Mesendoderm (in vitro differentiated cells): ENCODE measurements around the gene E2F1.

Source experiments
- DNase-seq: peaks from one replicate; pipeline ENCODE4 v3.0.0; 2013
- H2AK5ac ChIP-seq: 2 replicates; pipeline ENCODE4 v1.6.1; 2013; ENCODE audit warnings: low read length, inconsistent platforms
- H2BK120ac ChIP-seq: 2 replicates; pipeline ENCODE4 v1.6.1; 2013; ENCODE audit warnings: low read depth, mild to moderate bottlenecking, low read length, moderate library complexity, mixed read lengths
- H2BK15ac ChIP-seq: replicated peaks from 2 replicates; pipeline ENCODE4 v1.6.1; 2013; ENCODE audit warnings: low read depth, mild to moderate bottlenecking, moderate library complexity
- H2BK5ac ChIP-seq: 2 replicates; pipeline ENCODE4 v1.6.1; 2013; ENCODE audit warnings: low read length, inconsistent platforms
- H3K18ac ChIP-seq: 2 replicates; pipeline ENCODE4 v1.6.1; 2013; ENCODE audit warnings: mild to moderate bottlenecking, low read length, mixed read lengths
- H3K23ac ChIP-seq: one replicate; pipeline ENCODE4 v1.6.1; 2013; ENCODE audit warnings: low read length
- H3K27ac ChIP-seq: 2 replicates; pipeline ENCODE4 v1.5.1; 2013; ENCODE audit warnings: low read depth, mild to moderate bottlenecking, inconsistent platforms, low read length, moderate library complexity
- H3K27me3 ChIP-seq: 2 replicates; pipeline ENCODE4 v1.6.1; 2013; ENCODE audit warnings: low read length, control low read depth, mild to moderate bottlenecking, inconsistent platforms; ENCODE audit not compliant: insufficient read depth, poor library complexity
- H3K36me3 ChIP-seq: 2 replicates; pipeline ENCODE4 v1.6.1; 2013; ENCODE audit warnings: low read length, inconsistent platforms; ENCODE audit not compliant: control insufficient read depth, insufficient read depth
- H3K4ac ChIP-seq: one replicate; pipeline ENCODE4 v1.6.1; 2013; ENCODE audit warnings: low read depth, mild to moderate bottlenecking, low read length, moderate library complexity
- H3K4me1 ChIP-seq: 2 replicates; pipeline ENCODE4 v1.6.1; 2013; ENCODE audit warnings: low read depth, low read length, inconsistent platforms; ENCODE audit not compliant: control insufficient read depth
- H3K4me2 ChIP-seq: 2 replicates; pipeline ENCODE4 v1.6.1; 2013; ENCODE audit warnings: low read length
- H3K4me3 ChIP-seq: 2 replicates; pipeline ENCODE4 v1.5.1; 2013; ENCODE audit warnings: mild to moderate bottlenecking, low read length
- H3K56ac ChIP-seq: one replicate; pipeline ENCODE4 v1.6.1; 2013; ENCODE audit warnings: low read length
- H3K79me1 ChIP-seq: 2 replicates; pipeline ENCODE4 v1.6.1; 2013; ENCODE audit warnings: low read length, inconsistent platforms
- H3K79me2 ChIP-seq: 2 replicates; pipeline ENCODE4 v1.6.1; 2013; ENCODE audit warnings: mild to moderate bottlenecking, low read length; ENCODE audit not compliant: control insufficient read depth, insufficient read depth
- H3K9ac ChIP-seq: 2 replicates; pipeline ENCODE4 v1.6.1; 2013; ENCODE audit warnings: low read length, inconsistent platforms
- H4K5ac ChIP-seq: one replicate; pipeline ENCODE4 v1.6.1; 2013; ENCODE audit warnings: low read length
- H4K8ac ChIP-seq: one replicate; pipeline ENCODE4 v1.6.1; 2013; ENCODE audit warnings: low read depth, mild to moderate bottlenecking, control low read depth, low read length, moderate library complexity
- WGBS: extraction: QIAGEN DNeasy Blood & Tissue Kit; methylation state at CpG from one replicate; pipeline ENCODE4 v1.1.7; 2013; ENCODE audit warnings: low lambda C conversion rate, missing lambda C conversion rate; ENCODE audit not compliant: insufficient coverage; ENCODE audit errors: extremely low coverage; 5-methylcytosine and 5-hydroxymethylcytosine counted together

The E2F1 gene

GRCh38 chr20:33666293-33667244 lies 19.6 kb downstream of the E2F1 start, which contains the start of gene ACTL10:
ACTL10 (plus strand) TSS chr20:33666943; CDS start chr20:33667498, 555 bp downstream.
- peak within 1 kb of the TSS; percentile 66 for H3K9ac ChIP-seq
- DNase-seq = peak; percentile 95
- H3K18ac ChIP-seq = no peak within 1 kb of the TSS
- H4K8ac ChIP-seq = no peak within 1 kb of the TSS
- WGBS = no CpG with 5 or more reads among the region's 50 CpGs
- H3K4me1 ChIP-seq = peaks cover 8% of the 10 kb centered on the region
- H2BK120ac ChIP-seq = no peak within 1 kb of the TSS
- H3K56ac ChIP-seq = peak within 1 kb of the TSS; percentile 84
- H3K4me2 ChIP-seq = peak within 1 kb of the TSS; percentile 42
- H3K4ac ChIP-seq = no peak within 1 kb of the TSS
- peaks cover 5% of the 10 kb centered on the region for H3K36me3 ChIP-seq
- no peak within 1 kb of the TSS for H3K27ac ChIP-seq
- no peak within 1 kb of the TSS for H2BK5ac ChIP-seq
- no peak within 1 kb of the TSS for H3K23ac ChIP-seq
- H3K4me3 ChIP-seq = no peak within 1 kb of the TSS
- no peaks in the 10 kb centered on the region for H3K79me1 ChIP-seq
- H2BK15ac ChIP-seq = no peak within 1 kb of the TSS
- H3K79me2 ChIP-seq = no peaks in the 10 kb centered on the region
- no peak within 1 kb of the TSS for H4K5ac ChIP-seq
- H2AK5ac ChIP-seq = no peak within 1 kb of the TSS
- H3K27me3 ChIP-seq = no peaks in the 10 kb centered on the region

DNA sequence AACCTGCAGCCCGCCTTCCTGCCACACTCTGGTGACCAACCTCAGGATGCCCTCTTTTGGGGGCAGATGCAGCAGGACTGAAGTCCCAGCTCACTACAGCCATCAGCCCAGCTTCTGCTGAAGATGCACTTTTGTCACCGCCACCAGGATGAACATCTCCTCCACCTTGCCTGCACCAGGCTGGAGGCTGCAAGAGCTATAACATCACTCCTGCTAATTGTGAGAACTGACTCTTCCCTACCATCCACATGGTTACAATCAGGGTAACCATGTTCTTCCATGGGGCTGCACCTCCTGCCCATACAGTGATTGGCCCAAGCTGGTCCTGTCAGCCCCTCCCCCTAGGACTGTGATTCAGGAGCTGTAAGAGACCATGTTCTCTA lies 21.4 kb downstream of the E2F1 start:
- H3K79me1 ChIP-seq = no peaks in the 10 kb centered on the region
- DNase-seq = no peak
- no peak overlapping the region for H3K23ac ChIP-seq
- H3K56ac ChIP-seq = no peak overlapping the region
- no peak overlapping the region for H2BK15ac ChIP-seq
- H3K79me2 ChIP-seq = no peaks in the 10 kb centered on the region
- no peak overlapping the region for H3K18ac ChIP-seq
- no peak overlapping the region for H3K27ac ChIP-seq
- no peak overlapping the region for H2BK120ac ChIP-seq
- no peaks in the 10 kb centered on the region for H3K27me3 ChIP-seq
- H3K9ac ChIP-seq = no peak overlapping the region
- H4K5ac ChIP-seq = no peak overlapping the region
- H2BK5ac ChIP-seq = no peak overlapping the region
- no peak overlapping the region for H3K4me2 ChIP-seq
- H2AK5ac ChIP-seq = peak overlapping the region; percentile 11
- H3K4me3 ChIP-seq = no peak overlapping the region
- no CpG with 5 or more reads among the region's 2 CpGs for WGBS
- no peak overlapping the region for H4K8ac ChIP-seq
- H3K4me1 ChIP-seq = peaks cover 8% of the 10 kb centered on the region
- H3K36me3 ChIP-seq = peaks cover 3% of the 10 kb centered on the region
- H3K4ac ChIP-seq = no peak overlapping the region

GRCh38 chr20:33664085-33664761 lies 22.0 kb downstream of the E2F1 start:
- peak overlapping the region; percentile 54 for H2BK5ac ChIP-seq
- peak overlapping the region; percentile 41 for H3K18ac ChIP-seq
- H2AK5ac ChIP-seq = peak overlapping the region; percentile 17
- H3K79me1 ChIP-seq = no peaks in the 10 kb centered on the region
- peak; percentile 37 for DNase-seq
- peak overlapping the region; percentile 10 for H4K5ac ChIP-seq
- peak overlapping the region; percentile 10 for H3K4me3 ChIP-seq
- H3K27ac ChIP-seq = peak overlapping the region; percentile 71
- peak overlapping the region; percentile 98 for H3K56ac ChIP-seq
- no CpG with 5 or more reads among the region's 9 CpGs for WGBS
- peaks cover 8% of the 10 kb centered on the region for H3K4me1 ChIP-seq
- H3K36me3 ChIP-seq = peaks cover 3% of the 10 kb centered on the region
- peak overlapping the region; percentile 94 for H3K9ac ChIP-seq
- H2BK15ac ChIP-seq = no peak overlapping the region
- H3K27me3 ChIP-seq = no peaks in the 10 kb centered on the region
- no peaks in the 10 kb centered on the region for H3K79me2 ChIP-seq
- peak overlapping the region; percentile 18 for H3K4ac ChIP-seq
- no peak overlapping the region for H4K8ac ChIP-seq
- H3K4me2 ChIP-seq = peak overlapping the region; percentile 45
- H2BK120ac ChIP-seq = no peak overlapping the region
- peak overlapping the region; percentile 98 for H3K23ac ChIP-seq

DNA sequence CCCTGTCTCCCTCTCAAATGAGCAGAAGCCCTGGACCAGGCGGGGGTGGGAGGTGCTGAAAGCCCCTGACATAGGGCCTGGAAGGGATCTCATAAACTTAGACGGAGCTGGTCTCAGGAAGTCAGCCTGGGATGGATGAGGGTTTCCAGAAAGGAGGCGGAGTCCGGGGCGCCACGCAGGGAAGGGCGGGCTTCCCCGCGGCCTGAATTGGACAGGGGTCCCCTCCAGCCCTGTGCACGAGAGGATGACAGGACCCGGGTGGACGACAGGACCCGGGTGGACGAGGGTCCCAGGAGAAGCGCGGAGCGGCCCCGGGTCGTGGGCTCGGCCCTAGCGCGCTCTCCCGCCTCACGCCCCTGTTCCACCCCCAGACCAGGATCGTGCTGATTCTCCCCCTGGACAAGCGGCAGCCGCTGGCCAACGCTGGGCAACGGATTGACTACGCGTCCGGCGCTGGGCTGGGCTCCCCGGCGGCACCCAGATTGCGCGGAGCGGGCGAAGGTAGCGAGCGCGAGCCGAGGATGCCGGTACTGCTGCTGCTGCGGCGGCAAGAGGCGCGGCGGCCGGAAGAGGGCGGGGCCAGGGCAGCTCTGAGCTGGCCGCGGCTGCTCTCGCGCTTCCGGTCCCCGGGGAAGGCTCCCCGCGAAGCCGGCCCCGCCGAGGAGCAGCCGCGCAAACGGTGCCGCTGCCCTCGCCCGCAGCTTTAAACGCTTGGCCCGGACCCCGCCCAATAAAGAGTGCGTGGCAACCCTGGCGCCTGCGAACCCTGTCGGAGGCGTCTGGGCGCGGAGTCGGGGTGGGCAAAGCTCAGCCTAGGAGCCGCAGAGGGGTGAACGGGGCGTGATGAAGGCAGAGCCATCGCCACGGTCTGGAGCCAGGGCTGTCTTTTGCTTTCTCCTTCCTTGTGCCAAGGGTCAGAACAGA lies 22.8 kb downstream of the E2F1 start:
- H3K23ac ChIP-seq = peak overlapping the region; percentile 98
- H4K8ac ChIP-seq = no peak overlapping the region
- H4K5ac ChIP-seq = peak overlapping the region; percentile 10
- H2AK5ac ChIP-seq = no peak overlapping the region
- peak overlapping the region; percentile 70 for H3K4me2 ChIP-seq
- H3K4ac ChIP-seq = peak overlapping the region; percentile 83
- DNase-seq = peak; percentile 81
- H3K79me1 ChIP-seq = no peaks in the 10 kb centered on the region
- H3K56ac ChIP-seq = peak overlapping the region; percentile 98
- H3K79me2 ChIP-seq = no peaks in the 10 kb centered on the region
- H3K36me3 ChIP-seq = peaks cover 2% of the 10 kb centered on the region
- peaks cover 8% of the 10 kb centered on the region for H3K4me1 ChIP-seq
- no peak overlapping the region for H2BK120ac ChIP-seq
- H3K27ac ChIP-seq = peak overlapping the region; percentile 71
- H3K18ac ChIP-seq = peak overlapping the region; percentile 51
- peak overlapping the region; percentile 54 for H2BK5ac ChIP-seq
- H3K4me3 ChIP-seq = peak overlapping the region; percentile 63
- no peak overlapping the region for H2BK15ac ChIP-seq
- WGBS = no CpG with 5 or more reads among the region's 84 CpGs
- H3K27me3 ChIP-seq = no peaks in the 10 kb centered on the region
- peak overlapping the region; percentile 94 for H3K9ac ChIP-seq

DNA sequence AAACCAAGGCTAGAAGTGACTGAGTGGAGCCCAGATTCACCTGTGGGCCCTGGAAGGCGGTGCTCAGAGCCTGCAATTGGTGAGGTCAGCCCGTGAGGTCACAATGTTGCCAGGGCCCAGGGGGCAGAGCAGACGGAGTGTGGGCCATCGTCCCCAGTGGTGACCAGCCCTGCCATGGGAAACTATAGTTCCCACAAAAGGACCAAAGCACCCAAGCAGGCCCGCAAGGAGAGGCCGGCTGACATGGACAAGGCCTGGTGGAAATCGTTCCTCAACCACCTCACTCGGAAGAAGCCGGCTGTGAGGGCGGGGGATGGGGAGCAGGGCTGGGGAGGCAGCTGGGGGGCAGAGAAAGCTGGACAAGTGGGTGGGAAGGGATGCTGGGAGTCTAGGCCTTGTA lies 24.0 kb downstream of the E2F1 start, which contains the start of gene C20orf144:
Gene C20orf144, plus strand, starts transcription at position 156 of the 400 bp plus-strand sequence. Its CDS starts 19 bp downstream, at position 175.
- peak within 1 kb of the TSS; percentile 51 for H3K18ac ChIP-seq
- no peak within 1 kb of the TSS for H2BK5ac ChIP-seq
- no peaks in the 10 kb centered on the region for H3K27me3 ChIP-seq
- H2AK5ac ChIP-seq = no peak within 1 kb of the TSS
- H2BK120ac ChIP-seq = no peak within 1 kb of the TSS
- H3K56ac ChIP-seq = peak within 1 kb of the TSS; percentile 98
- H3K4me2 ChIP-seq = peak within 1 kb of the TSS; percentile 70
- H3K9ac ChIP-seq = peak within 1 kb of the TSS; percentile 94
- no peak within 1 kb of the TSS for H4K8ac ChIP-seq
- peaks cover 8% of the 10 kb centered on the region for H3K4me1 ChIP-seq
- no CpG with 5 or more reads among the region's 10 CpGs for WGBS
- H3K36me3 ChIP-seq = peaks cover 2% of the 10 kb centered on the region
- DNase-seq = no peak
- H3K4ac ChIP-seq = no peak within 1 kb of the TSS
- H3K27ac ChIP-seq = peak within 1 kb of the TSS; percentile 60
- no peaks in the 10 kb centered on the region for H3K79me2 ChIP-seq
- no peak within 1 kb of the TSS for H4K5ac ChIP-seq
- H3K79me1 ChIP-seq = no peaks in the 10 kb centered on the region
- H2BK15ac ChIP-seq = no peak within 1 kb of the TSS
- peak within 1 kb of the TSS; percentile 63 for H3K4me3 ChIP-seq
- H3K23ac ChIP-seq = peak within 1 kb of the TSS; percentile 81
